BLaER1 (cell line): ENCODE measurements around the gene RGS5.
"Not testable (repeated sequence)": the region's sequence is repeated elsewhere in the genome, so short reads cannot be mapped to it uniquely, and the experiment has no call there.

ENCODE experiments used
- H3K27ac ChIP-seq: shearing (Covaris generic); formaldehyde crosslinking; 2 replicates; pipeline ENCODE4 v1.8.1; 2022
- H3K27me3 ChIP-seq: shearing (Covaris generic); formaldehyde crosslinking; 2 replicates; pipeline ENCODE4 v1.8.1; 2022
- H3K36me3 ChIP-seq: shearing (Covaris generic); formaldehyde crosslinking; 2 replicates; pipeline ENCODE4 v1.8.1; 2022
- H3K4me1 ChIP-seq: shearing (Covaris generic); formaldehyde crosslinking; 2 replicates; pipeline ENCODE4 v1.8.1; 2022
- H3K4me2 ChIP-seq: shearing (Covaris generic); formaldehyde crosslinking; 2 replicates; pipeline ENCODE4 v1.8.1; 2022
- H3K4me3 ChIP-seq: shearing (Covaris generic); formaldehyde crosslinking; 2 replicates; pipeline ENCODE4 v1.8.1; 2022
- H3K9ac ChIP-seq: shearing (Covaris generic); formaldehyde crosslinking; 2 replicates; pipeline ENCODE4 v1.8.1; 2022
- H3K9me3 ChIP-seq: shearing (Covaris generic); formaldehyde crosslinking; 2 replicates; pipeline ENCODE4 v1.8.1; 2022
- H4K20me1 ChIP-seq: shearing (Covaris generic); formaldehyde crosslinking; 2 replicates; pipeline ENCODE4 v1.8.1; 2022
- Cebpa-rat ChIP-seq: shearing (Covaris generic); IDR thresholded peaks from 2 replicates; pipeline ENCODE4 v1.8.1; 2022

The RGS5 gene

GRCh38 chr1:163202833-163203451, at the start of gene RGS5:
Gene RGS5 (minus strand): TSS chr1:163202916. CDS start chr1:163202835, 81 bp downstream.
- H3K4me1 ChIP-seq, result no peaks in the 10 kb centered on the region
- H3K9me3 ChIP-seq, result no peaks in the 10 kb centered on the region
- TF ChIP-seq Cebpa-rat, result no peak
- no peak within 1 kb of the TSS for H3K4me3 ChIP-seq
- no peaks in the 10 kb centered on the region for H3K27me3 ChIP-seq
- no peak within 1 kb of the TSS for H3K27ac ChIP-seq
- no peaks in the 10 kb centered on the region for H4K20me1 ChIP-seq
- no peak within 1 kb of the TSS for H3K9ac ChIP-seq
- H3K36me3 ChIP-seq, result no peaks in the 10 kb centered on the region
- no peak within 1 kb of the TSS for H3K4me2 ChIP-seq

- TF ChIP-seq Cebpa-rat, result no peak
- H3K4me2 ChIP-seq, result no peak overlapping the region
These were observed 47.8 kb upstream of the RGS5 start for GRCh38 chr1:163250382-163250974.

GRCh38 chr1:163248064-163248463, 45.3 kb upstream of the RGS5 start:
- TF ChIP-seq Cebpa-rat, result no peak
- Histone ChIP-seq H3K36me3 (no peaks in the 10 kb centered on the region), H3K4me1 (no peaks in the 10 kb centered on the region), H3K9me3 (no peaks in the 10 kb centered on the region), H3K27me3 (no peaks in the 10 kb centered on the region), H3K4me2 (no peak overlapping the region), H3K4me3 (no peak overlapping the region), H4K20me1 (no peaks in the 10 kb centered on the region), H3K27ac (no peak overlapping the region), H3K9ac (no peak overlapping the region)

More at GRCh38 chr1:163250382-163250974, 47.8 kb upstream of the RGS5 start:
- no peaks in the 10 kb centered on the region for H3K27me3 ChIP-seq
- no peak overlapping the region for H3K27ac ChIP-seq
- H3K4me3 ChIP-seq, result no peak overlapping the region
- no peak overlapping the region for H3K9ac ChIP-seq
- no peaks in the 10 kb centered on the region for H3K4me1 ChIP-seq
- no peaks in the 10 kb centered on the region for H3K36me3 ChIP-seq
- H3K9me3 ChIP-seq, result no peaks in the 10 kb centered on the region
- no peaks in the 10 kb centered on the region for H4K20me1 ChIP-seq

GRCh38 chr1:163244648-163245047, 41.9 kb upstream of the RGS5 start:
- H4K20me1 ChIP-seq, H3K9ac ChIP-seq, H3K4me2 ChIP-seq, H3K4me1 ChIP-seq, H3K27ac ChIP-seq, H3K27me3 ChIP-seq, H3K9me3 ChIP-seq, H3K36me3 ChIP-seq, H3K4me3 ChIP-seq: not testable (repeated sequence)

DNA sequence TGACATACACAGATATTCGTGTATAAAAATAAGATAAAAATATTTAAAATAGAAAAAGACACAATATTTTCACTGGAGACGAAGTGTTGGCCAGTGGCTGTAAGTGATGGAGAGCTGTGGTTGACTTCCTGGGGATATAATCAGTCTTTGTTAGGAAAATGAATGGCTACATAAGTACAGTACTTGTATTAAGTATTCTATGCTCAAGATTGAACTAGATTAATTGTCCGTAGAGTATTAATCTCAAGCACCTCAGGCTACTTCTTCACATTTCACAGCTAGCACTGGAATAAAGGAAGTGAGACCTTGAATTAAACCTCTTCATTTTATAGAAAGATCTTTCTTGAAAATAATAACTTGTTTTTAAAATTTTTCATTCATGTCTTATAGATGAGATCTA, 39.0 kb upstream of the RGS5 start:
- Histone ChIP-seq H3K4me2 (no peak overlapping the region), H4K20me1 (no peaks in the 10 kb centered on the region), H3K9ac (no peak overlapping the region), H3K9me3 (no peaks in the 10 kb centered on the region), H3K4me1 (no peaks in the 10 kb centered on the region), H3K36me3 (no peaks in the 10 kb centered on the region), H3K27me3 (no peaks in the 10 kb centered on the region), H3K27ac (no peak overlapping the region), H3K4me3 (no peak overlapping the region)
- TF ChIP-seq Cebpa-rat, result no peak

DNA sequence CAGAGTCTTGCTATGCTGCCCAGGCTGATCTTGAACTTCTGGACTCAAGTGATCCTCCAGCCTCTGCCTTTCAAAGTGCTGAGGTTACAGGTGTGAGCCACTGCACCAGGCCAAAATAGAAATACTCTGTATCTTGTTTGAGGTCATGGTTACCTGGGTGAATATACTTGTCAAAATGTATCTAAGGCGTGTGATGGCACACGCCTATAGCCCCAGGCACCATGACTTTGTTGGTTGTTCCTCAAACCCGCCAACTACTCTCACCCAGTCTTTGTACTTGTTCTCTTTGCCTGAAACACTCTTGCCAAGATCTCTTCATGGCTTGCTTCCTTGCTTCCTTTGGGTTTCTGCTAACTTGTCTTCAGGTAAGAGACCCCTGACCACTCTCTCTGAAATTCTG, 38.0 kb upstream of the RGS5 start:
- no peak overlapping the region for H3K9ac ChIP-seq
- no peaks in the 10 kb centered on the region for H3K27me3 ChIP-seq
- H3K36me3 ChIP-seq, result no peaks in the 10 kb centered on the region
- no peaks in the 10 kb centered on the region for H4K20me1 ChIP-seq
- H3K4me1 ChIP-seq, result no peaks in the 10 kb centered on the region
- no peak for TF ChIP-seq Cebpa-rat
- no peak overlapping the region for H3K4me3 ChIP-seq
- H3K27ac ChIP-seq, result no peak overlapping the region
- no peak overlapping the region for H3K4me2 ChIP-seq
- H3K9me3 ChIP-seq, result no peaks in the 10 kb centered on the region

DNA sequence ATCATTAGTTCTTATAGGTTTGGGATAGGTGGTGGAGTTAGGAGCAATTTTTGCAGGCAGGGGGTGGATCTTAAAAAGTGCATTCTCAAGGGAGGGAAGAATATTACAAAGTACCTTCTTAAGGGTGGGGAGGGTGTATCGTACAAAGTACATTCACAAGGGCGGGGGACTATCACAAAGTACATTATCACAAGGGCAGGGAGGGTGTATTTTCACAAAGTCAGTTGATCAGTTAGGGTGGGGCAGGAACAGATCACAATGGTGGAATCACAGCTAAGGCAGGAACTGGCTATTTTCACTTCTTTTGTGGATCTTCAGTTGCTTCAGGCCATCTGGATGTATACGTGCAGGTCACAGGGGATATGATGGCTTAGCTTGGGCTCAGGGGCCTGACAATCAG, 30.9 kb upstream of the RGS5 start:
- H3K36me3 ChIP-seq, H3K9me3 ChIP-seq, H3K4me2 ChIP-seq, H4K20me1 ChIP-seq, H3K4me1 ChIP-seq, H3K9ac ChIP-seq, H3K27me3 ChIP-seq, H3K27ac ChIP-seq, H3K4me3 ChIP-seq: not testable (repeated sequence)

GRCh38 chr1:163231385-163231784, 28.7 kb upstream of the RGS5 start:
- TF ChIP-seq Cebpa-rat, result no peak
- H4K20me1 ChIP-seq, result no peaks in the 10 kb centered on the region
- H3K4me1 ChIP-seq, result no peaks in the 10 kb centered on the region
- no peak overlapping the region for H3K4me2 ChIP-seq
- H3K27me3 ChIP-seq, result no peaks in the 10 kb centered on the region
- no peak overlapping the region for H3K27ac ChIP-seq
- H3K4me3 ChIP-seq, result no peak overlapping the region
- H3K36me3 ChIP-seq, result no peaks in the 10 kb centered on the region
- H3K9me3 ChIP-seq, result peaks cover 7% of the 10 kb centered on the region; the same call in 1 of the 2 replicates
- H3K9ac ChIP-seq, result no peak overlapping the region

DNA sequence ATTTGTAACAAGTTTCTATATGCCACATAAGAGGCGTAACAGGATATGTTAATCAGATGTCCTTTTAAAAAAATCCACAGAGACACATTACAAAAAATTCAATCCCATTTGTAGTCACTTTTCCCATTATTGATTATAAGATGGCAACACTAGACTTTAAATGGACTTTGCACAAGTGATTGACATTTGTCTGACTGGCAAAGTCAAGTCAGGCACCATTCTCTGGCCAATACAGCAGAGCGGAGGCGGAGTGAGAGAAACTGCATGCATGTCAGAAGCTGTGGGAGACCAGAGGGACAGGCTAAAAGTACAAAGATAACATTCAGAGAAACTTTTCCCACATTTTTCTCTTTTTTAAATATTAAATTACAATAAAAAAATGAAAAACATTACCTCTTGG, 28.1 kb upstream of the RGS5 start:
- Histone ChIP-seq H3K9me3 (peaks cover 7% of the 10 kb centered on the region; the same call in 1 of the 2 replicates), H3K9ac (no peak overlapping the region), H3K4me1 (no peaks in the 10 kb centered on the region), H3K4me2 (no peak overlapping the region), H4K20me1 (no peaks in the 10 kb centered on the region), H3K27ac (no peak overlapping the region), H3K36me3 (no peaks in the 10 kb centered on the region), H3K4me3 (no peak overlapping the region), H3K27me3 (no peaks in the 10 kb centered on the region)
- no peak for TF ChIP-seq Cebpa-rat

GRCh38 chr1:163228271-163228670, 25.6 kb upstream of the RGS5 start:
- H3K4me1 ChIP-seq, H3K4me3 ChIP-seq, H4K20me1 ChIP-seq, H3K27ac ChIP-seq, H3K9me3 ChIP-seq, H3K27me3 ChIP-seq, H3K4me2 ChIP-seq, H3K9ac ChIP-seq, H3K36me3 ChIP-seq: not testable (repeated sequence)

GRCh38 chr1:163227126-163227525, 24.4 kb upstream of the RGS5 start:
- H3K27me3 ChIP-seq, result no peaks in the 10 kb centered on the region
- H3K4me1 ChIP-seq, result no peaks in the 10 kb centered on the region
- peaks cover 7% of the 10 kb centered on the region; the same call in 1 of the 2 replicates for H3K9me3 ChIP-seq
- H3K9ac ChIP-seq, result no peak overlapping the region
- H3K4me3 ChIP-seq, result no peak overlapping the region
- no peaks in the 10 kb centered on the region for H4K20me1 ChIP-seq
- no peaks in the 10 kb centered on the region for H3K36me3 ChIP-seq
- no peak for TF ChIP-seq Cebpa-rat
- no peak overlapping the region for H3K4me2 ChIP-seq
- no peak overlapping the region for H3K27ac ChIP-seq
